ENCODE data around the gene GPR4. TPM values are rescaled to one million over a fixed set of nuclear protein-coding genes. Genes with fewer than 3 reads are reported as not detected.

Gene GPR4
- total RNA-seq, 5 donors from 2014 or later (not counting 1 experiment from before 2014, with no cell fraction given), result 0.20 TPM; not detected in 4

GRCh38 chr19:45599286-45599685, 2.7 kb downstream of the GPR4 start:
- Mint-ChIP-seq H3K4me1 (peaks cover 26 to 47% (median 42%) of the 10 kb centered on the region in 3 donors), H3K27ac (no peak overlapping the region)
- 13% methylated on average over 11 of the region's 13 CpGs for WGBS (ENCODE audit: insufficient coverage)

GRCh38 chr19:45598267-45599001, 3.6 kb downstream of the GPR4 start:
- Mint-ChIP-seq H3K4me1 (peaks cover 26 to 47% (median 42%) of the 10 kb centered on the region in 3 donors), H3K4me3 (peak overlapping the region in 2 of 3 donors; percentile 49 to 54), H3K36me3 (no peaks in the 10 kb centered on the region), H3K27me3 (peaks cover 67 to 80% of the 10 kb centered on the region in 2 donors), H3K9me3 (no peaks in the 10 kb centered on the region), H3K27ac (no peak overlapping the region)
- no peaks in the 10 kb centered on the region for H3K9me3 ChIP-seq
- H3K4me3 ChIP-seq (ENCODE audit: control insufficient read depth in 1 of 2, extremely low read depth in 1 of 2, low read length in 1 of 2), result no peak overlapping the region
- peak in 2 of 35 experiments; percentile 7 to 29 for DNase-seq
- peak in 2 of 4 experiments; percentile 28 to 42 for ATAC-seq (replicated peaks in 1 of 4)
- WGBS (ENCODE audit: insufficient coverage), result 0% methylated on average over 14 of the region's 22 CpGs
- H3K27me3 ChIP-seq (replicated peaks in 1 of 2; ENCODE audit: control insufficient read depth in 2 of 2, extremely low read depth in 1 of 2, insufficient read depth in 2 of 2, low read length in 1 of 2), result peaks cover 12 to 84% of the 10 kb centered on the region in 2 experiments
- peaks cover 0 to 27% of the 10 kb centered on the region in 2 experiments for H3K4me1 ChIP-seq (ENCODE audit: control insufficient read depth in 1 of 2, extremely low read depth in 1 of 2, insufficient read depth in 2 of 2, low read length in 2 of 2)
- CTCF ChIA-PET, result no interaction called here
- no peak overlapping the region for H3K27ac ChIP-seq (ENCODE audit: low read length)
- H3K36me3 ChIP-seq (ENCODE audit: control insufficient read depth in 2 of 2, extremely low read depth in 1 of 2, insufficient read depth in 1 of 2, low read length in 1 of 2), result no peaks in the 10 kb centered on the region
- POLR2A ChIA-PET, result no interaction called here

More at GRCh38 chr19:45599286-45599685, 2.7 kb downstream of the GPR4 start:
- H3K9me3 Mint-ChIP-seq, result no peaks in the 10 kb centered on the region
- no peak overlapping the region for H3K4me3 ChIP-seq (ENCODE audit: control insufficient read depth in 1 of 2, extremely low read depth in 1 of 2, low read length in 1 of 2)
- H3K27me3 ChIP-seq (replicated peaks in 1 of 2; ENCODE audit: control insufficient read depth in 2 of 2, extremely low read depth in 1 of 2, insufficient read depth in 2 of 2, low read length in 1 of 2), result peaks cover 12 to 86% of the 10 kb centered on the region in 2 experiments
- no peak overlapping the region for H3K4me3 Mint-ChIP-seq
- H3K4me1 ChIP-seq (ENCODE audit: control insufficient read depth in 1 of 2, extremely low read depth in 1 of 2, insufficient read depth in 2 of 2, low read length in 2 of 2), result peaks cover 0 to 27% of the 10 kb centered on the region in 2 experiments
- POLR2A ChIA-PET, result no interaction called here
- no peaks in the 10 kb centered on the region for H3K36me3 Mint-ChIP-seq
- DNase-seq, result no peak
- H3K9me3 ChIP-seq, result no peaks in the 10 kb centered on the region
- peaks cover 68 to 80% of the 10 kb centered on the region in 2 donors for H3K27me3 Mint-ChIP-seq
- peak in 1 of 4 experiments; percentile 10 for ATAC-seq (replicated peaks in 1 of 4)
- CTCF ChIA-PET, result no interaction called here
- H3K36me3 ChIP-seq (ENCODE audit: control insufficient read depth in 2 of 2, extremely low read depth in 1 of 2, insufficient read depth in 1 of 2, low read length in 1 of 2), result no peaks in the 10 kb centered on the region
- no peak overlapping the region for H3K27ac ChIP-seq (ENCODE audit: low read length)

GRCh38 chr19:45597425-45598111, 4.4 kb downstream of the GPR4 start:
- WGBS (ENCODE audit: insufficient coverage), result 50% methylated on average over 2 of the region's 5 CpGs
- H3K4me3 ChIP-seq (ENCODE audit: control insufficient read depth in 1 of 2, extremely low read depth in 1 of 2, low read length in 1 of 2), result no peak overlapping the region
- ChIA-PET POLR2A (no interaction called here), CTCF (no interaction called here)
- no peak for ATAC-seq (replicated peaks in 1 of 4)
- peaks cover 26 to 44% (median 40%) of the 10 kb centered on the region in 3 donors for H3K4me1 Mint-ChIP-seq
- H3K27ac Mint-ChIP-seq, result peak overlapping the region in 1 of 2 donors; percentile 6
- peaks cover 9 to 79% of the 10 kb centered on the region in 2 experiments for H3K27me3 ChIP-seq (replicated peaks in 1 of 2; ENCODE audit: control insufficient read depth in 2 of 2, extremely low read depth in 1 of 2, insufficient read depth in 2 of 2, low read length in 1 of 2)
- peak overlapping the region in 1 of 3 donors; percentile 54 for H3K4me3 Mint-ChIP-seq
- DNase-seq, result no peak
- H3K36me3 Mint-ChIP-seq, result no peaks in the 10 kb centered on the region
- no peaks in the 10 kb centered on the region for H3K9me3 ChIP-seq
- no peaks in the 10 kb centered on the region for H3K9me3 Mint-ChIP-seq
- H3K27ac ChIP-seq (ENCODE audit: low read length), result no peak overlapping the region
- H3K27me3 Mint-ChIP-seq, result peaks cover 61 to 72% of the 10 kb centered on the region in 2 donors
- no peaks in the 10 kb centered on the region for H3K36me3 ChIP-seq (ENCODE audit: control insufficient read depth in 2 of 2, extremely low read depth in 1 of 2, insufficient read depth in 1 of 2, low read length in 1 of 2)
- H3K4me1 ChIP-seq (ENCODE audit: control insufficient read depth in 1 of 2, extremely low read depth in 1 of 2, insufficient read depth in 2 of 2, low read length in 2 of 2), result peaks cover 0 to 27% of the 10 kb centered on the region in 2 experiments

- CTCF ChIA-PET, result interaction anchor here in 1 of 2 donors (0.7 kb wide), 1 partner anchor 50 kb away, joined by 3 read pairs; no protein-coding TSS in a partner anchor
- Histone ChIP-seq H3K27me3 (replicated peaks in 1 of 2; ENCODE audit: control insufficient read depth in 2 of 2, extremely low read depth in 1 of 2, insufficient read depth in 2 of 2, low read length in 1 of 2) (peaks cover 3 to 79% of the 10 kb centered on the region in 2 experiments), H3K4me1 (ENCODE audit: control insufficient read depth in 1 of 2, extremely low read depth in 1 of 2, insufficient read depth in 2 of 2, low read length in 2 of 2) (peaks cover 0 to 16% of the 10 kb centered on the region in 2 experiments), H3K27ac (ENCODE audit: low read length) (no peak overlapping the region), H3K4me3 (ENCODE audit: control insufficient read depth in 1 of 2, extremely low read depth in 1 of 2, low read length in 1 of 2) (no peak overlapping the region), H3K9me3 (no peaks in the 10 kb centered on the region), H3K36me3 (ENCODE audit: control insufficient read depth in 2 of 2, extremely low read depth in 1 of 2, insufficient read depth in 1 of 2, low read length in 1 of 2) (no peaks in the 10 kb centered on the region)
- Mint-ChIP-seq H3K27ac (no peak overlapping the region), H3K4me3 (no peak overlapping the region), H3K9me3 (no peaks in the 10 kb centered on the region), H3K27me3 (peaks cover 61 to 73% of the 10 kb centered on the region in 2 donors), H3K4me1 (peaks cover 20 to 39% (median 35%) of the 10 kb centered on the region in 3 donors), H3K36me3 (no peaks in the 10 kb centered on the region)
- WGBS (ENCODE audit: insufficient coverage), result 89% methylated on average over 3 of the region's 6 CpGs
- DNase-seq (no peak), ATAC-seq (replicated peaks in 1 of 4) (no peak)
- POLR2A ChIA-PET, result no interaction called here
These were observed 6.2 kb downstream of the GPR4 start for GRCh38 chr19:45595814-45596213.

- WGBS (ENCODE audit: insufficient coverage), result no CpG with 5 or more reads among the region's 1 CpG
- POLR2A ChIA-PET, result no interaction called here
- Histone ChIP-seq H3K36me3 (ENCODE audit: control insufficient read depth in 2 of 2, extremely low read depth in 1 of 2, insufficient read depth in 1 of 2, low read length in 1 of 2) (no peaks in the 10 kb centered on the region), H3K4me3 (ENCODE audit: control insufficient read depth in 1 of 2, extremely low read depth in 1 of 2, low read length in 1 of 2) (no peak overlapping the region), H3K27ac (ENCODE audit: low read length) (no peak overlapping the region), H3K4me1 (ENCODE audit: control insufficient read depth in 1 of 2, extremely low read depth in 1 of 2, insufficient read depth in 2 of 2, low read length in 2 of 2) (peaks cover 0 to 6% of the 10 kb centered on the region in 2 experiments), H3K27me3 (replicated peaks in 1 of 2; ENCODE audit: control insufficient read depth in 2 of 2, extremely low read depth in 1 of 2, insufficient read depth in 2 of 2, low read length in 1 of 2) (peaks cover 1 to 72% of the 10 kb centered on the region in 2 experiments), H3K9me3 (no peaks in the 10 kb centered on the region)
- Mint-ChIP-seq H3K27ac (no peak overlapping the region), H3K36me3 (no peaks in the 10 kb centered on the region), H3K27me3 (peaks cover 58 to 71% of the 10 kb centered on the region in 2 donors), H3K9me3 (no peaks in the 10 kb centered on the region), H3K4me3 (no peak overlapping the region), H3K4me1 (peaks cover 8 to 18% (median 18%) of the 10 kb centered on the region in 3 donors)
- CTCF ChIA-PET, result interaction anchor here in 1 of 2 donors (0.7 kb wide), 1 partner anchor 543 kb away, joined by 5 read pairs; no protein-coding TSS in a partner anchor
- ATAC-seq (replicated peaks in 1 of 4) (no peak), DNase-seq (no peak)
These were observed 8.5 kb downstream of the GPR4 start for GRCh38 chr19:45593520-45593919.

- peaks cover 0 to 11% (median 7%) of the 10 kb centered on the region in 3 donors for H3K4me1 Mint-ChIP-seq
- H3K4me3 Mint-ChIP-seq, result no peak overlapping the region
- Histone ChIP-seq H3K36me3 (ENCODE audit: control insufficient read depth in 2 of 2, extremely low read depth in 1 of 2, insufficient read depth in 1 of 2, low read length in 1 of 2) (no peaks in the 10 kb centered on the region), H3K27me3 (replicated peaks in 1 of 2; ENCODE audit: control insufficient read depth in 2 of 2, extremely low read depth in 1 of 2, insufficient read depth in 2 of 2, low read length in 1 of 2) (peaks cover 0 to 64% of the 10 kb centered on the region in 2 experiments), H3K4me3 (ENCODE audit: control insufficient read depth in 1 of 2, extremely low read depth in 1 of 2, low read length in 1 of 2) (no peak overlapping the region), H3K27ac (ENCODE audit: low read length) (no peak overlapping the region), H3K4me1 (ENCODE audit: control insufficient read depth in 1 of 2, extremely low read depth in 1 of 2, insufficient read depth in 2 of 2, low read length in 2 of 2) (no peaks in the 10 kb centered on the region), H3K9me3 (no peaks in the 10 kb centered on the region)
- no peak for DNase-seq
- WGBS (ENCODE audit: insufficient coverage), result 2% methylated on average over 3 of the region's 4 CpGs
- CTCF ChIA-PET, result no interaction called here
- H3K9me3 Mint-ChIP-seq, result no peaks in the 10 kb centered on the region
- H3K27me3 Mint-ChIP-seq, result peaks cover 50 to 63% of the 10 kb centered on the region in 2 donors
- H3K27ac Mint-ChIP-seq, result no peak overlapping the region
- H3K36me3 Mint-ChIP-seq, result no peaks in the 10 kb centered on the region
- ATAC-seq (replicated peaks in 1 of 4), result no peak
- POLR2A ChIA-PET, result no interaction called here
These were observed 9.6 kb downstream of the GPR4 start for GRCh38 chr19:45592366-45592765.

Data from T-cell (primary cell).